ENCODE measurements around the gene MVB12B.

- no peak for TF ChIP-seq CTCF (IDR thresholded peaks at IDR 0.05; ENCODE audit: insufficient read depth, low read length, poor library complexity, severe bottlenecking)
- no peak for TF ChIP-seq EZH2phosphoT487 (conservative IDR thresholded peaks at IDR 0.05; ENCODE audit: low read length)
These were observed 86.3 kb downstream of the MVB12B start for GRCh38 chr9:126412905-126413304.

Data from SU-DHL-6 (cell line).